H1 (cell line): ENCODE results near the gene U2AF1L4. TPM values are rescaled to one million over a fixed set of nuclear protein-coding genes. Genes with fewer than 3 reads are reported as not detected.

Experiments
- CTCF ChIA-PET: fragments of 300-600 bp; sonication (Branson Sonifier 250); formaldehyde crosslinking; loops from one replicate; lab custom pipeline; 2021; ENCODE audit not compliant: partially characterized antibody; lab: Charles Lee
- POLR2A ChIA-PET: fragments of 300-600 bp; sonication (Branson Sonifier 250); formaldehyde crosslinking; loops from one replicate; lab custom pipeline; 2021; ENCODE audit warnings: inconsistent platforms; ENCODE audit not compliant: partially characterized antibody; lab: Charles Lee
- DNase-seq, 2 experiments: peaks; one replicate each; pipeline versions ENCODE4 v3.0.0 to v3.0.0-alpha.2; 2010 to 2022; ENCODE audit warnings: low spot score in 2 of 2, low read depth in 1 of 2, mixed read lengths in 1 of 2
- FAIRE-seq: peaks from 2 replicates; lab custom pipeline; 2011; peaks lifted over from hg19 to GRCh38; lab: Jason Lieb, UNC
- H2AFZ ChIP-seq: 2 replicates; pipeline ENCODE4 v1.8.1; 2012; ENCODE audit warnings: low read length, inconsistent platforms
- H2AK5ac ChIP-seq: 2 replicates; pipeline ENCODE4 v1.6.1; 2013; ENCODE audit warnings: low read depth, low read length
- H2BK120ac ChIP-seq: replicated peaks from 2 replicates; pipeline ENCODE3; 2013; ENCODE audit warnings: low read depth, low read length, inconsistent platforms
- H2BK12ac ChIP-seq: 2 replicates; pipeline ENCODE4 v1.6.1; 2013; ENCODE audit warnings: low read depth, low read length
- H2BK15ac ChIP-seq: 2 replicates; pipeline ENCODE4 v1.6.1; 2013; ENCODE audit warnings: low read length
- H2BK20ac ChIP-seq: 2 replicates; pipeline ENCODE4 v1.6.1; 2013; ENCODE audit warnings: low read length
- H2BK5ac ChIP-seq: 2 replicates; pipeline ENCODE4 v1.6.1; 2013; ENCODE audit warnings: low read depth, low read length
- H3K14ac ChIP-seq: 2 replicates; pipeline ENCODE4 v1.6.1; 2013; ENCODE audit warnings: inconsistent platforms; ENCODE audit not compliant: insufficient read length
- H3K18ac ChIP-seq: 2 replicates; pipeline ENCODE4 v1.6.1; 2013; ENCODE audit warnings: low read length; ENCODE audit errors: extremely low read depth
- H3K23ac ChIP-seq: 2 replicates; pipeline ENCODE4 v1.6.1; 2013; ENCODE audit warnings: inconsistent platforms; ENCODE audit not compliant: insufficient read length
- H3K23me2 ChIP-seq: 2 replicates; pipeline ENCODE4 v1.6.1; 2013; ENCODE audit warnings: low read depth, low read length
- H3K27ac ChIP-seq: 2 replicates; pipeline ENCODE4 v1.6.1; 2011; ENCODE audit warnings: low read depth, low read length, inconsistent platforms
- H3K27me3 ChIP-seq, 4 experiments: replicated peaks in 1 of 4; 1 replicate in 1 of 4; 2 replicates in 3 of 4; pipeline versions ENCODE4 v1.6.1 to v1.8.1; 2011 to 2013; ENCODE audit warnings: low read length in 3 of 4, mild to moderate bottlenecking in 3 of 4, inconsistent platforms in 2 of 4, mixed read lengths in 2 of 4, moderate library complexity in 1 of 4; ENCODE audit not compliant: control insufficient read depth in 3 of 4, insufficient read depth in 3 of 4; ENCODE audit errors: extremely low read depth in 1 of 4
- H3K36me3 ChIP-seq, 4 experiments: 2 replicates each; pipeline versions ENCODE4 v1.6.1 to v1.8.1; 2011 to 2013; ENCODE audit warnings: mild to moderate bottlenecking in 4 of 4, low read length in 3 of 4, moderate library complexity in 2 of 4, control low read depth in 1 of 4, inconsistent platforms in 1 of 4; ENCODE audit not compliant: insufficient read depth in 4 of 4, control insufficient read depth in 2 of 4
- H3K4ac ChIP-seq: replicated peaks from 2 replicates; pipeline ENCODE3; 2013; ENCODE audit warnings: low read length, low read depth, mixed read lengths, inconsistent platforms; ENCODE audit not compliant: insufficient read length
- H3K4me1 ChIP-seq, 4 experiments: replicated peaks in 1 of 4; 1 replicate in 1 of 4; 2 replicates in 3 of 4; pipeline versions ENCODE4 v1.6.1 to v1.8.1; 2011 to 2013; ENCODE audit warnings: low read length in 3 of 4, inconsistent platforms in 2 of 4, mixed read lengths in 1 of 4; ENCODE audit not compliant: insufficient read depth in 4 of 4, control insufficient read depth in 3 of 4
- H3K4me2 ChIP-seq, 2 experiments: 2 replicates each; pipeline versions ENCODE4 v1.6.1 to v1.8.1; 2011 to 2013; ENCODE audit warnings: low read depth in 2 of 2, low read length in 2 of 2, control low read depth in 1 of 2, inconsistent platforms in 1 of 2, mild to moderate bottlenecking in 1 of 2; ENCODE audit not compliant: insufficient read depth in 1 of 2
- H3K4me3 ChIP-seq, 4 experiments: fragments of 200-600, 300-600 bp in 1 of 4; sonication (generic), shearing (Covaris generic), sonication (Bioruptor Twin) in 1 of 4; 2 replicates each; pipeline versions ENCODE4 v1.5.1 to v1.8.1; 2011 to 2016; ENCODE audit warnings: low read length in 4 of 4, low read depth in 3 of 4, control low read depth in 2 of 4, inconsistent platforms in 2 of 4, mild to moderate bottlenecking in 2 of 4, mixed read lengths in 1 of 4, moderate library complexity in 1 of 4; ENCODE audit not compliant: insufficient read depth in 2 of 4; ENCODE audit errors: extremely low read depth in 1 of 4
- H3K56ac ChIP-seq: replicated peaks from 2 replicates; pipeline ENCODE3; 2013; ENCODE audit warnings: low read depth, mild to moderate bottlenecking, mixed read lengths, low read length, inconsistent platforms; ENCODE audit not compliant: insufficient read length
- H3K79me1 ChIP-seq: 2 replicates; pipeline ENCODE4 v1.6.1; 2013; ENCODE audit warnings: low read depth, low read length, control low read depth
- H3K79me2 ChIP-seq, 2 experiments: 2 replicates each; pipeline versions ENCODE4 v1.6.1 to v1.8.1; 2012 to 2013; ENCODE audit warnings: low read length in 2 of 2, mild to moderate bottlenecking in 2 of 2, inconsistent platforms in 1 of 2; ENCODE audit not compliant: insufficient read depth in 2 of 2, control insufficient read depth in 1 of 2
- H3K9ac ChIP-seq, 4 experiments: replicated peaks in 1 of 4; 1 replicate in 1 of 4; 2 replicates in 3 of 4; pipeline versions ENCODE4 v1.6.1 to v1.8.1; 2011 to 2013; ENCODE audit warnings: low read depth in 3 of 4, low read length in 3 of 4, control low read depth in 2 of 4, mild to moderate bottlenecking in 2 of 4, moderate library complexity in 2 of 4, inconsistent platforms in 1 of 4; ENCODE audit errors: extremely low read depth in 1 of 4
- H3K9me3 ChIP-seq, 2 experiments: 2 replicates each; pipeline versions ENCODE4 v1.6.1 to v1.8.1; 2012 to 2013; ENCODE audit warnings: mild to moderate bottlenecking in 2 of 2, moderate library complexity in 2 of 2, control low read depth in 1 of 2, inconsistent platforms in 1 of 2, low read depth in 1 of 2, low read length in 1 of 2, mixed read lengths in 1 of 2; ENCODE audit not compliant: insufficient read depth in 2 of 2
- H4K20me1 ChIP-seq, 2 experiments: replicated peaks in 1 of 2; 2 replicates each; pipeline versions ENCODE3 to v1.8.1; 2011 to 2013; ENCODE audit warnings: inconsistent platforms in 2 of 2, low read length in 2 of 2, mild to moderate bottlenecking in 1 of 2; ENCODE audit not compliant: insufficient read depth in 2 of 2, control insufficient read depth in 1 of 2
- H4K5ac ChIP-seq: 2 replicates; pipeline ENCODE4 v1.6.1; 2013; ENCODE audit warnings: low read length, low read depth, mixed read lengths, inconsistent platforms; ENCODE audit not compliant: insufficient read length
- H4K8ac ChIP-seq: 2 replicates; pipeline ENCODE4 v1.8.0; 2013; ENCODE audit warnings: mild to moderate bottlenecking, moderate library complexity, low read length, inconsistent platforms; ENCODE audit not compliant: insufficient read depth; ENCODE audit errors: extremely low read depth
- H4K91ac ChIP-seq: replicated peaks from 2 replicates; pipeline ENCODE3; 2013; ENCODE audit warnings: low read length, mixed read lengths, inconsistent platforms; ENCODE audit not compliant: insufficient read length
- EZH2 ChIP-seq: fragments of 200-600 bp; sonication (generic); IDR thresholded peaks from 2 replicates; pipeline ENCODE4 v1.7.1; 2012; ENCODE audit warnings: low read depth, mild to moderate bottlenecking, moderate library complexity, low read length, inconsistent platforms; ENCODE audit not compliant: severe bottlenecking
- FOSL1 ChIP-seq: IDR thresholded peaks from 2 replicates; pipeline ENCODE4 v1.6.1; 2011; ENCODE audit warnings: mild to moderate bottlenecking, low read depth, low read length, moderate library complexity; ENCODE audit not compliant: insufficient read depth
- KDM4A ChIP-seq: IDR thresholded peaks from one replicate; pipeline ENCODE4 v1.7.1; 2012; ENCODE audit warnings: low read depth, mild to moderate bottlenecking, moderate library complexity, low read length, inconsistent platforms; ENCODE audit not compliant: severe bottlenecking
- KDM5A ChIP-seq: fragments of 200-600 bp; IDR thresholded peaks from 2 replicates; pipeline ENCODE4 v1.7.1; 2012; ENCODE audit warnings: mild to moderate bottlenecking, low read length, inconsistent platforms, mixed read lengths
- NANOG ChIP-seq: IDR thresholded peaks from 2 replicates; pipeline ENCODE4 v1.6.1; 2011; ENCODE audit warnings: low read length, low read depth, mild to moderate bottlenecking, inconsistent platforms; ENCODE audit not compliant: insufficient read depth, poor library complexity, severe bottlenecking
- POLR2A ChIP-seq, 2 experiments: IDR thresholded peaks; 1 replicate in 1 of 2; 2 replicates in 1 of 2; pipeline ENCODE4 v1.6.1; 2011; ENCODE audit warnings: low read depth in 2 of 2, low read length in 2 of 2, mild to moderate bottlenecking in 2 of 2; ENCODE audit errors: control extremely low read depth in 1 of 2
- TEAD4 ChIP-seq: IDR thresholded peaks from 2 replicates; pipeline ENCODE4 v1.6.1; 2012; ENCODE audit warnings: low read depth, low read length, inconsistent platforms, mixed read lengths
- WGBS, 2 experiments: shearing (Covaris generic) in 1 of 2; methylation state at CpG; one replicate each; pipeline versions ENCODE4 v1.1.6 to v1.1.7; 2013 to 2015; ENCODE audit warnings: low lambda C conversion rate in 2 of 2, mixed read lengths in 2 of 2, inconsistent platforms in 1 of 2, low coverage in 1 of 2, missing lambda C conversion rate in 1 of 2; ENCODE audit not compliant: insufficient replicate concordance in 2 of 2, insufficient coverage in 1 of 2, insufficient read length in 1 of 2; ENCODE audit errors: extremely low coverage in 1 of 2, missing lambda C conversion rate in 1 of 2; 5-methylcytosine and 5-hydroxymethylcytosine counted together
- polyA plus RNA-seq, 7 experiments: library from polyadenylated mRNA; depleted of rRNA in 3 of 7; stranded (reverse) in 5 of 7; unstranded in 2 of 7; fragments of >200 nt in 5 of 7; fragments of 200-250 nt in 2 of 7; gene quantifications; 1 replicate in 5 of 7; 2 replicates in 1 of 7; 4 replicates in 1 of 7; pipeline versions ENCODE4 v1.2.1 to v1.2.3, GENCODE V29; 2011 to 2013; ENCODE audit warnings: missing spikeins in 2 of 7, mixed read lengths in 2 of 7
- total RNA-seq: library from RNA; stranded (reverse); fragmentation: NEBNext Ultra II Directional; extraction: Animal tissue kit (Norgen Biotek cat#: 25700); gene quantifications from 2 replicates; pipeline ENCODE4 v1.2.1, GENCODE V29; 2021
- TF ChIP-seq, protein P1 (sequence below): IDR thresholded peaks from 2 replicates; pipeline ENCODE4 v1.6.1; 2012; ENCODE audit warnings: inconsistent platforms
- TF ChIP-seq, protein P2 (sequence below): IDR thresholded peaks from 2 replicates; pipeline ENCODE4 v1.6.1; 2011; ENCODE audit warnings: low read depth, mild to moderate bottlenecking, low read length; ENCODE audit not compliant: insufficient read depth

U2AF1L4 gene
- total and polyA plus RNA-seq, 2 of the 8 experiments (the other 6 are each of a cell fraction or from before 2014, with no cell fraction given) = 15.1 to 32.7 TPM

DNA sequence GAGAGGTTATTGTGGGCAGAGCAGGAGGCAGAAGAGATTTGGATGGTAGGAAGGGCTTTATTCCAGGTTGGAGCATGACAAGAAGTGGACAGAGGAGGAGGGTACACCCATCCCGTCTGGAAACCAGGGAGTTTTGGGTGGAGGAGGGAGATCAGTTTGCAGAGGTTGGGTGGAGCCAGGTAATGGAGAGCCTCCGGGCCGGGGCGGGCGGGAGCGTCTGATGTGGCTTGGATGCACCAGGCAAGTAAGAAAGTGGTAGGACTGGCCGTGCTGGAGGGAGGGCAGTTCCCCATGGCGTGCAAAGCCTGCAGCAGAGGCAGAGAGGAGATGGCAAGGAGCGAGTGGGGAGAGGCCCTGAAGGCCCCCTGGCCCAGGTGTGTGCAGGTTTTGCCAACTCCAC is 13.9 kb downstream of the U2AF1L4 start:
- H2BK5ac ChIP-seq = 0 out of 2 replicates have a peak overlapping the region, but pooled peaks have one; percentile 52
- no peak overlapping the region for H3K23ac ChIP-seq
- H3K27ac ChIP-seq = no peak overlapping the region
- H3K36me3 ChIP-seq = peaks cover 23 to 65% (median 56%) of the 10 kb centered on the region in 4 experiments
- TF ChIP-seq FOSL1 (no peak), KDM4A (no peak), POLR2A (IDR thresholded peaks at IDR 0.05; ENCODE audit: control extremely low read depth in 1 of 2, low read depth in 2 of 2, low read length in 2 of 2) (no peak), KDM5A (no peak), NANOG (no peak), EZH2 (no peak), TEAD4 (no peak)
- TF ChIP-seq, protein P1, sequence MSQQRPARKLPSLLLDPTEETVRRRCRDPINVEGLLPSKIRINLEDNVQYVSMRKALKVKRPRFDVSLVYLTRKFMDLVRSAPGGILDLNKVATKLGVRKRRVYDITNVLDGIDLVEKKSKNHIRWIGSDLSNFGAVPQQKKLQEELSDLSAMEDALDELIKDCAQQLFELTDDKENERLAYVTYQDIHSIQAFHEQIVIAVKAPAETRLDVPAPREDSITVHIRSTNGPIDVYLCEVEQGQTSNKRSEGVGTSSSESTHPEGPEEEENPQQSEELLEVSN = no peak
- TF ChIP-seq, protein P2, sequence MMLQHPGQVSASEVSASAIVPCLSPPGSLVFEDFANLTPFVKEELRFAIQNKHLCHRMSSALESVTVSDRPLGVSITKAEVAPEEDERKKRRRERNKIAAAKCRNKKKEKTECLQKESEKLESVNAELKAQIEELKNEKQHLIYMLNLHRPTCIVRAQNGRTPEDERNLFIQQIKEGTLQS = no peak
- WGBS, 2 experiments = 95% methylated on average over 6 of the region's 9 CpGs; no CpG with 5 or more reads in 1 of the 2 experiments
- H3K27me3 ChIP-seq = no peaks in the 10 kb centered on the region
- H3K23me2 ChIP-seq = no peaks in the 10 kb centered on the region
- H2BK12ac ChIP-seq = no peak overlapping the region
- CTCF ChIA-PET = interaction anchor here (0.5 kb wide), 1 partner anchor 139 kb away, joined by 3 read pairs; no protein-coding TSS in a partner anchor
- no peaks in the 10 kb centered on the region for H3K4me1 ChIP-seq
- no peaks in the 10 kb centered on the region for H3K9me3 ChIP-seq
- H2AK5ac ChIP-seq = no peak overlapping the region
- H3K79me2 ChIP-seq = no peaks in the 10 kb centered on the region
- H3K18ac ChIP-seq = no peak overlapping the region
- peaks cover 12 to 24% of the 10 kb centered on the region in 2 experiments for H4K20me1 ChIP-seq
- H4K5ac ChIP-seq = no peak overlapping the region
- no peak overlapping the region for H3K4me2 ChIP-seq
- DNase-seq (no peak), FAIRE-seq (no peak)
- H2BK120ac ChIP-seq = no peak overlapping the region
- no peak overlapping the region for H2AFZ ChIP-seq
- no peak overlapping the region for H3K9ac ChIP-seq
- no peak overlapping the region for H2BK20ac ChIP-seq
- H4K91ac ChIP-seq = no peak overlapping the region
- H3K14ac ChIP-seq = no peak overlapping the region
- no peak overlapping the region for H4K8ac ChIP-seq
- no peak overlapping the region for H3K56ac ChIP-seq
- H2BK15ac ChIP-seq = no peak overlapping the region
- H3K4me3 ChIP-seq = no peak overlapping the region
- no peak overlapping the region for H3K4ac ChIP-seq
- no peaks in the 10 kb centered on the region for H3K79me1 ChIP-seq
- POLR2A ChIA-PET = interaction anchor here (0.6 to 3.4 kb wide), 4 partner anchors 9 to 32 kb away, joined by 3 to 14 read pairs (median 4); no protein-coding TSS in a partner anchor
